NCI-H146 treated with DMSO at 0.1 percent for 48 hours (cell line): Measurements from ENCODE around the gene SUB1.
"Not testable (repeated sequence)": the region's sequence is repeated elsewhere in the genome, so short reads cannot be mapped to it uniquely, and the experiment has no call there.

ENCODE experiments used
- DNase-seq: peaks from one replicate; lab custom pipeline; 2025; ENCODE audit not compliant: unreplicated experiment; lab: John Stamatoyannopoulos, UW

Gene SUB1

DNA sequence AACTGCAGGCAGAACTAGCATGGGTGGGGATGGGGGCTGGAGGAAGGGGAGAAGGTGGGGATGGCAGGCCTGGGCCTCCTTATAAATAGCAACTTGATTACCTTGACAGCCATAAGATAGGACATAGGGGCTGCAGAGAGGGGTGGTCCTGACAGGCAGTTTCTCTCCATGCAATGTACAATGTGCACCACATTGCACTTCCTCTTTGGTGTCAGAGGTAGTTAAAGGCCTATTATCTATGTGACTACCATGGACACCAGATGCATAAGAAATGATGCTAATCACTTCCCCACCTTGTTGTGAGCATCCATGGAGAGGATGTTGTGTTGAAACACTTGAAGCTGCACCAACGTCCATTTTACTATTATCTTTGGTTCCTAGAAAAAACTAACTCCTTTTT lies 20.2 kb upstream of the SUB1 start:
- no peak for DNase-seq

DNA sequence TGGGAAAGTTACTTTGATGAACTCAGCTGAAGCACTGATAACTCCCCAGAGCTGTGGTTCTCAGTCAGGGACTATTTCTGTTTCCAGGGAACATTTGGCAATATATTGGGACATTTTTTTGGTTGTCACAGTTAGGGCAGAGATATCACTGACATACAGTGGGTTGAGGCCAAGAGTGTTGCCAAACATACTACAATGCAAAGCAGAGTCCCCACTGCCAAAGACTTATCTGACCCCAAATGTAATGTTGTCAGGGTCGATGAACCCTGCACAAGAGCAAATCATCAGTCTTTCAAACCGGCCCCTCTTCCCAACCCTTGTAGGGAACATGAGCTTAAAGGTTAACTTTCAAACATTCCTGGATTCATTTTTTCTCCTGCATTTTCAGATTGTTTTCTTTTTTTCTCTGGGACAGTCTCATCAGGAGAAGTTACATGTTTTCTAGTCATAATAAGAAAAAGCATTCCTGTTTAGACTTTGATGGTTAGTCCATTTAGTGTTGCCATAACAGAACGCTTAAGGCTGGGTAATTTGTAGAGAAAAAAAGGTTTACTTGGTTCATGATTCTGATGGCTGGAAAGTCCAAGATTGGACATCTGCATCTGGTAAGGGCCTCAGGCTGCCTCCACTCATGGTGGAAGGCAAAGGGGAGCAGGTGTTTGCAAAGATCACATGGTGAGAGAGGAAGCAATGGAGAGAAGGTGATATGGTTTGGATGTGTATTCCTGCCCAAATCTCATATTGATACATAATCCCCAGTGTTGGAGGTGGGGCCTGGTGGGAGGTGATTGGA lies 18.8 kb upstream of the SUB1 start:
- DNase-seq, result no peak

DNA sequence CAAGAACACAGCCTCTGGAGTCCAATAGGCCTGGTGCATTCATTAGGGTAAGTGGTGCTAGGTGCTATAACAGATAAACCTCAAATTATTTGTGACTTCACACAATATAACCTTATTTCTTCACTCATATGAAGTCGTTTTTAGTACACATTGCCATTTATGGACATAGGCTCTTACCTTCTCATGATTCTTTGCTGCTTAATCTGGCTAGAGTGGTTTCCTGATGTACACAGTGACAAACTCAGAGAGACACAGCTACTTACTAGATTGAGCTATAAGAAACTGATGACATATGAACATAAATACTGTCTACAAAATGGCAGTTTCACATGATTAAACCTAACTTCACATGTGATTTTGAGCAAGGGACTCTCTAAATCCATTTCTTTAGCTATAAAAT lies 14.2 kb upstream of the SUB1 start:
- DNase-seq, result no peak

DNA sequence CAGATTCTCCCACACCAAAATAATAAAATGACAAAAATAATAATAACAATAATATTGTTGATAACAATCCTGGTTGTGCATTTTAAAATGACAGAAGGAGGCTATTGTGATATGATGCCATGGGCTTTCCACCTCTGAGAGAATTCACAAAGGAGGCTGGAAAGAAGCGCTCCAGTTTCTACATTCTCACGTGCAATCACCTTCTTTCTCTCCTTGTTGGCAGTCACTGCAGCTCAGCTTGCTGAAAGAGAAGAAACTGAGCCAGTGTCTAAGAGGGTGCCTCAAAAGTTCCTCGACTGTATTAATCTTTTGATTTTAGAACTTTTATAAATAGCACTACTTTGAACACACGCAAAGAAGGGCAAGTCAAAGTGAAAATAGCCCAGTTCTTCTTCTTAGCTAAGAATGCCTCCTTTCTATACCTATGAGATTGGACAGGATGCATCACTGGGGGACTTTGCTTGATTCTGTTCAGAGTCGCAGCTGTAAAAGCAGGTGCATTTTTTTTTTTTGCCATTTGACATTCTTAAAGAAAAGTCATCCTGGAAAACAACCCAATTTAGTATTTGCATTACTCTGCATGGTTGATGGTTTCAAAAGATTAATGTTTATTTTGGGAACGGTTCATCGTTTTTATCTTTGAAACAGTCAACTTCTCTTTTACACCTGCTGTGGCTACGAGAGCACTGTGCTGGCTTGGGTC lies 12.4 kb upstream of the SUB1 start:
- DNase-seq, result peak; percentile 50

DNA sequence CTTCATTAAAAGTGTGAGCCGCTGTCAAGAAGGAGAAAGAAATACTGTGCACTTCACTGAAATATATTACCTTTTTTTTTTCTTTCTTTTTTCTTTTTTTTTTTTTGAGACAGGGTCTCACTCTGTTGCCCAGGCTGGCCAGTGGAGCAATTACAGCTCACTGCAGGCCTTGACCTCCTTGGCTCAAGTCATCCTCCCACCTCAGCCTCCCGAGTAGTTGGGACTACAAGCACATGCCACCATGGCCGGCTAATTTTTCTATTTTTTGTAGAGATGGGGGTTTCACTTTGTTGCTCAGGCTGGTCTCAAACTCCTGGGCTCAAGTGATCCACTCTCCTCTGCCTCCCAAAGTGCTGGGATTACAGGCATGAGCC lies 11.9 kb upstream of the SUB1 start:
- not testable (repeated sequence) for DNase-seq

DNA sequence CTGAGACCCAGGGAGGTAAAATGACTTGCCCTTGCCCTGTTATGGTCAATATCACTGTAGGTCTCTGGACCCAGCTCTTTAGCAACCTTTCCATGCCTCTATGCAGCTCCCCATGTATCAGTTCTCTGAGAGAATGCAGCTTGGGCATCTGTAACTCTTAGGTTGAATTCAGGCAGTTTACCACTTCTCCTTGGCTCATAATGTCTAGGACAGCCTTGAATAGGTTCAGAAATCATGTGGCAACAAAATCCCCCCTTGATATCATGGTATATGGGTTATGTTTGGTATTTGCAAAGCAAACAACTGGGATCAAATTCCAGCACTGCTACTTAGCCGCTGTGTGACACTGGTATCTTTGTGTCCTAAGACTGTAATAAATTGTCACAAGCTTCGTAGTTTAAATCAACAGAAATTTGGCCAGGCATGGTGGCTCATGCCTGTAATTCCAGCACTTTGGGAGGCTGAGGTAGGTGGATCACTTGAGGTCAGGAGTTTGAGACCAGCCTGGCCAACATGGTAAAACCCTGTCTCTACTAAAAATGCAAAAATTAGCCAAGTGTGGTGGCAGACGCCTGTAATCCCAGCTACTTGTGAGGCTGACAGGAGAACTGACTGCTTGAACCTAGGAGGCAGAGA lies 10.7 kb upstream of the SUB1 start:
- no peak for DNase-seq

DNA sequence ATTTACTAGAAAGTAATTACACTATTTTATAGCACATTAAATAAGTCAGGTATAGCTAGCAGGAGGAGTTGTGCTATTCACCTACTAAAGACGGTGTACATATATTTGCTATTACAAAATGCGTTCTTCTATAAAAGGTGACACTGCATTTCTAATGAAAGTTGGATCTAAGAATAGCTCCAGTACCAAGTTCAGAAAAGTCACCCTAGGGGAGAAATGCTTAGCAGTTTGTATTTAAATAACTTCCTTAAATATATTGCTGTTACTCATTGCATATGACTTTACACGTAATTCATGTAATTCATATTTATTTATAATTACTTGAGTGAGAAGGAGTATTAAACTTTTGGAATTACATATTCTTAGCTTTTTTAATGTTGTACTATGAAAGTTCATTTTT lies 7.0 kb upstream of the SUB1 start:
- DNase-seq, result no peak

DNA sequence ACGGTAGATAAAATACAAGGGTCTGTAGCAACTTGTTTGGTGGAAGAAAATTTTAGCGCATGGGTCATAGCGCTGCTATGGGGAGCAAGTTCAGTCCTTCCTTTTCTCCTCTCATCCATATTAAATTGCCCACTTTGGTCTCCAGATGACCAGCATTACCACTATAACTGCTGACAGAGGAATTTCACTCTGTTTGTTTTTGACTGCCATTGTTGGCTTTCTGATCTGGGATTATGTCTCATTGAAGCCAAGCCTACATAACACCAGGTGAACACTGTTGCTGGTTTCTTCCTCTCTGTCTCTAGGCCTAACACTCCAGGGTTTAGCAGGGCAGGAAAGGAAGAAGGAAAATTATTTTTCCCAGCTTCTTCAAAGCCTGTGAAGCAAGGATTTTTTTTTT lies 6.6 kb upstream of the SUB1 start:
- no peak for DNase-seq

DNA sequence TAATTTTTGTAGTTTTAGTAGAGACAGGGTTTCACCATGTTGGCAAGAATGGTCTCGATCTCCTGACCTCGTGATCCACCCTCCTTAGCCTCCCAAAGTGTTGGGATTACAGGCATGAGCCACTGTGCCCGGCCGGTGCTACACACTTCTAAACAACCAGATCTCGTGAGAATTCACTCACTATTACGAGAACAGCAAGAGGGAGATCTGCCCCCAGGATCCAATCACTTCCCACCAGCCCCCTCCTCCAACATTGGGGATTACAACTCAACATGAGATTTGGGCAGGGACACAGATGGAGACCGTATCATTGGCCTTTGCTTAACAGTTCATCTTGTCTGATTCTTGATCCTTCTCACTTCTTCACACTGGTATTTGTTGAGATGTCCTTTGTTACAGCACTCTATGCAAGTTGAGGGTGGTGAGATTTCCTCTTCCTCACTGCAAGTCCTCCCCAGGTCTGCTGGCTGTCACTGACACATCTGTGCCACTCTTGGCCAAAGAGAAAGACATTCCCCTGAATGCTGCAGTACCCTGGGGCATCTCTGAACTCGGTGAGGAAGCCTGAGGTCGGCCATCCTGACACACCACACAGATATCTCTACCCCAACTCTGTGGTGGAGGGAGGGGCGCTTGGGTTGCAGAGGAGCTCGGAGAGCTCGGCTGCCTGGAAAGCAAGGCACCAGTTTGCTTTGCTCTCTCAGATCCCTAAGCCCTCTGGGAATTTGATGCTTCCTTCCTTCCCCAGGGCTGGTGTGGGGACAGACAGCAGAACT lies 4.2 kb upstream of the SUB1 start:
- DNase-seq, result no peak

DNA sequence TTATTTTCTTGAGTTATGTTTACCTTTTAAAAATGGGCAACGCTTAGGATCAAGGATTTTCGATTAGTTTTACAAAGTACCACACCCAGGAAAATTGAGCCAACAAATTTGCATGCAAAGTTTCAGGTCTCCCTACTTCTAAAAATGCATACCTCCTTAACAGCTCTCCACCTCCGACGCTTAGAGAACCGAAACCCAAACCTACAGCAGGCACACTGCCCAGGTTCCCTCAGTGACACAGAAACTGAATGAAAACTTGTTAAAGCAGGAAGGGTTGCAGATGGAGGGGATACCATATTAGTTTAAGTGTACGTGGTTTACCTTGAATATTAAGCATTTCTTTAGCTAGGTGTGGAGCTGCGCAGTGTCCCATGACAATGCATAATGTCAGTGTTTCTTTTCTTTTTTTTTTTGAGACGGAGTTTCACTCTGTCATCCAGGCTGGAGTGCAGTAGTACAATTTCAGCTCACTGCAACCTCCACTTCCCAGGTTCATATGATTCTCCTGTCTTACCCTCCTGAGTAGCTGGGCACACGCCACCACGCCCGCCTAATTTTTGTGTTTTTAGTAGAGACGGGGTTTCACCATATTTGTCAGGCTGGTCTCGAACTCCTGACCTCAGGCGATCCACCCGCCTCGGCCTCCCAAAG lies 1.6 kb upstream of the SUB1 start:
- DNase-seq, result no peak

DNA sequence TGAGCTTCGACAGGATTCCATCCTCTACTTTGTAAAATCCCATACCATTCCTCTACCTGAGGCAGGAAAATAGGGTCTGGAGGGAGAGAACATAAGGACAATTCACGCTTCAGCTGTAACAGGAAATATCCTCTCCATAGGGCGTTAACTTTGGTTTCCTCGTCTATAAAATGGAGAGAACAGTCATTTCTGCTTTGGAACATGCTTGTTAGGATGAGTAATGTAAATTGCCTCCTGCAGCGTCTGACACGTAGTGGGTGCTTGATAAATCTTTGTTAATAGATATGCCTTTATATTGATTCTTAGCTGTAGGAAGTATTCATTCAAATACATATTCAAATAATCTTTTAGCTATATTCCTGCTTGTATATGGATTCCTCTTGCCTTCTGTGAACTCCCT lies 711 bp upstream of the SUB1 start:
- no peak for DNase-seq

DNA sequence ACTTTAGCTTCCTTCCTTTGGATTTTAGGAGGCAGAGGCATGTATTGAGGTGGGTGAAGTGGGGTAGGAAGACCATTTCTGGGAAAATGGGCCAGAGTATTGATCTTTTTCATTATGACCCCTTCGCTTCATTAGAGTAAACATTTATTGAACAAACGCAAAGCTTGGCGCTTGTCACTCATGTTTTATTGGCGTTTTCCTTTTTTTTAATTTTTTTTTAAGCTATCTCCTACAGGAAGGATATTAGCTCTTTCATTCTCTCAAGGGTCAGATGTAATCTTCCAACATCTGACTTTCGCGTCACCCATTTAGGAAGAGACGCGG lies 273 bp upstream of the SUB1 start:
- DNase-seq, result no peak

DNA sequence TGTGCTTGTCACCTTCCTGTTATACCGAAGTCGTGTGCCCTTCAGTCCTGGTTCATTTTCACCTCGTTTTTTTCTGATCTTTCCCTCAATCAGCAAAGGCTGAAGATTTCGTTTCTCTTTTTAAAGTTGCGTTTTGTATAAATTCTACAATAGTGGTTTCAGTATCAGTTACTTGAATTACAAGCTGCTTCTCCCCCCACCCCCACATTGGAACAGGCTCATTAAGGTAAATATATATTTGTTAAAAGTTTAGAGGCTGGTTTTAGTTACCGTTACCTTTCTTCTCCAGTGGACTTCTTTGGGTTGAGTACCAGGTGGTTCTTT lies 881 bp downstream of the SUB1 start:
- DNase-seq, result no peak

DNA sequence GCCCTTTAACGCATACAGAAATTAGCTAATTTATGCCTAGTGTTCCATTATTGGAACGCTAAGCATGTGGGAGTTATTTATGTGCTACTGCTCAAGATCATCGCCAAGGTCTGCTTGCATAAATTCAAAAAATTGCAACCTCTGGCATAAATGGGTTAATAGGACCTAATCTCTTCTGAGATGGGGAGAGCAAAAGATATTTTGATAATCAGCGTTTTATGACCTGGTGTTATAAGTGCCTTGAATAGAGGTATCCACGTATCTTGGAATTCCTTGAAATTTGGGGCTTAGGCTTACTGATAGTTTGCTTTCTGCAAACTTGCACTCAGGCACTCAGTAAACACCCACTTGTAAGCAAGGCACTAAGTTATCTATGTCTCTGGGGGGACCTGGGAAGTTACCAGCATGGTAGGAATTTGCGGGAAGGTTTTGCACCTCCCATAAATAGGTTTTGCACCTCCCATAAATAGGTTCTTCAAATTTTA lies 1.8 kb downstream of the SUB1 start:
- DNase-seq, result no peak

DNA sequence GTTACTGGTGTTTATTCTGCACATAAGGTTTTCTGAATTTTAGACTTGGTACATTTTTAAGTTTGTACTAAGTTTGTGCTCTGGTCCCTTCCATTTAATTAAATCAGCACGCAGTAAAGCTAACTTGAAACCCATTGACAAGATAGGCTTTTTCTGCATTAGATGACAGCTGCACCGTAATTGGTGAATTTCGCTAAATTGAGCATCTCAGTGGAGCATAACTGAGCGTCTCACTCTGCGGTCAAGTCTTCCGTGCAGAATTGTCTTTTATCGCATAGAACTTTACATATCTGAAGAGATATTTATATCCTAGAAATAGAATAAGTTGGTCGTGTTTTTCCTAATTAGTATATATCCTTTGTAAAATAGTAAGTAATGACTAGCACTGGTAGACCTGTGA lies 4.1 kb downstream of the SUB1 start:
- no peak for DNase-seq

DNA sequence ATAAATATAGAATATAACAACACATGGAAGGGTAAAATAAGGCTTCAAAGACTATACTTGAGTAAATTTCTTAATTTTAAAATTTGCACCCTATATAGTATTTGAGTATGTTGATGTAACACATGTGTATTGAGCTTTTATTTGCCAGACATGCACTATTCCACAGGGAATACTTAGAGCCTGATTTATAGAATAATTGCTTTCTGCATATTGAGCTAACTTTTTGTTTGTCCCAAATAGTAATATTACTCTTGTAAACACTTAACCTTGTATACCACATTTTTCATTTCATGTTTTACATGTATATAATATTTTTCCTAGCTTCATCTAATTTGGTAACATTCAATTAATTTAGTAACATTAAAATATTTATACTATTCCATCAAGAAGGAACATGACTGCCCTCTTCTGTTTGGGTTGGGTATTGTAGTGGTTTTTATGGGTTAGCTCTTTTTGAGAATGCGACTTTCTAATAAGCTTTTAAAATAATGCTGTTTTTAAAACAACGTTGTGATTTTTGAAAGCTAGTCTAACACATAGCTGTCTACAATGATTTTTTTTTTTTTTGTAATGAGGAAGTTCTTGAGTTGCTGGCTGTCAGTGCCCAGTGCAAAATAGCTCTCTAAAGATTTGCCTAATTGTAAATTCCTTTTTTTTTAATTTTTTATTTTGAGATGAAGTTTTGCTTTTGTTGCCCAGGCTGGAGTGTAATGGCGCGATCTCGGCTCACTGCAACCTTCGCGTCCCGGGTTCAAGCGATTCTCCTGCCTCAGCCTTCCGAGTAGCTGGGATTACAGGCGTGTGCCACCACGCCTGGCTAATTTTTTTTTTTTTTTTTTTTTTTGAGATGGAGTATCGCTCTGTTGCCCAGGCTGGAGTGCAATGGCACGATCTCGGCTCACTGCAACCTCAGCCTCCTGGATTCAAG lies 4.8 kb downstream of the SUB1 start:
- peak; percentile 10 for DNase-seq

DNA sequence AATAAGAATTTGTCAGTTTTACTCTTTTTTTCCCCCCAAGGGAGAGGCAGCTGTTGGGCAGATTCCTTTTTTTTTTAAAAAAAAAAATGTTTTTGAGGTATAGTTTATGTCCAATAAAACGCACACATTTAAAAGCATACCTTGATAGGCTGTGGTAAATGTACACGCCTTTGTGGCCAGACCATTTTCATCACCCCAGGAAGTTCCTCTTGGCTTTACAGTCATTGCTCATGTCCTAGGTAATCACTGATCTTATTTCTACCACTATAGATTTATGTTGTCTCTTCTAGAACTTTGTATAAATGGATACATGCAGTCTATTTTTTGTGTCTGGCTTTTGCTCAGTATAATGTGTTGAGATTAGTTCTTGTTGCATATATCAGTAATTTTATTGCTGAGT lies 9.8 kb downstream of the SUB1 start:
- DNase-seq, result no peak

DNA sequence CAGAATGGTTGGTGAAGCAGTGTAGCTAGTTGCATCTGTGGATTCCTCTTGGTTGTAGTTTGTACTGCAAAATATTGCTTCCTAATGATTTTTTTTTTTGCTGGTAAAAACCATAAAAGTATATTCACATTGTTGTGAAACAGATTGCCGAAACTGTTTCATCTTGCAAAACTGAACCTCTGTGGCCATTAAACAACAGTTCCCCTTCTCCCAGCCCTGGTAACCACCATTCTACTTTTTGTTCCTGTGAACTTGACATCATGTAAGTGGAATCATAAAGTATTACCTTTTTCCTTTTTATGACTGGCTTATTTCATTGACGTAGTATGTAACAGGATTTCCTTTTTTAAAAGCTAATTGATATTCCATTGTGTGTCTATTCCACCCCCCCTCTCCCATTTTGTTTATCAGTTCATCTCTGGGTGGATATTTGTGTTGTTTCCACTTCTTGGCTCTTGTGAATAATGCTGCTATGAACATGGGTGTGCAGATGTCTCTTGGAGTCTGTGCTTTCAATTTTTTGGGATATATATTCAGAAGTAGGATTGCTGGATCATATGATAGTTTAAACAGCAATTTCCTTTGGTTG lies 11.8 kb downstream of the SUB1 start:
- DNase-seq, result no peak

DNA sequence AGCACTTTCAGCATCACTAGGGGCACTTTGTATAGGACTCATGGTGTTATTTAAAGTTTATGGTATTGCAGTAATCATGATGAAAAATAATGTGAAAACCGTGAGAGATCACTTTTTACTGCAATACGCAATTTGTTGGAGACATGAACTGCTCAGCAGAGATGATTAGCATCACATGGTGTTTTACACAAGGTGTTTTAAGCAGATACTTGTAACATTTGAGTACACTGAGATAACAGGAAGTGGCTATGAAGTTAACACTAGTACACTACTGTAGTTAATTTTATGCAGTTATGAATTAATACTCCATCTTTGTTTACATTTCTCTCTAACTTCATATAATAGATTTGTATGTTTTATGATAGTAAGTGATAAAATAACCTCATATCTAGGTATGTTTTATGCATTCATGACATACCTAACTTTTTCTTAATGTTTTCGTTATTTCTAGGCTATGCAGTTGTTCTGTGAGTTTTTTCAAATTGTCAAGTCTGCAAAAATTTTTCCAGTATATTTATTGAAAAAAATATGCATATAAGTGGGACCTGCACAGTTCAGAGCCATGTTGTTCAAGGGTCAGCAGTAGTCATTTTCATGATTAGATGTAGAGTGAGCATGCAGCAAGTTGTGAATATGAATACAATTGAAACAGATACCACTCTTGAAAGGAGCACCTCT lies 13.0 kb downstream of the SUB1 start:
- no peak for DNase-seq
